GM21515 (cell line): ENCODE data around the gene RAB30.
"Not testable (repeated sequence)": the region's sequence is repeated elsewhere in the genome, so short reads cannot be mapped to it uniquely, and the experiment has no call there.

ENCODE experiments used
- ATAC-seq: cut with Tn5 transposase; IDR thresholded peaks from one replicate; pipeline ENCODE4 v1.9.1; 2021; ENCODE audit not compliant: unreplicated experiment

RAB30 gene

DNA sequence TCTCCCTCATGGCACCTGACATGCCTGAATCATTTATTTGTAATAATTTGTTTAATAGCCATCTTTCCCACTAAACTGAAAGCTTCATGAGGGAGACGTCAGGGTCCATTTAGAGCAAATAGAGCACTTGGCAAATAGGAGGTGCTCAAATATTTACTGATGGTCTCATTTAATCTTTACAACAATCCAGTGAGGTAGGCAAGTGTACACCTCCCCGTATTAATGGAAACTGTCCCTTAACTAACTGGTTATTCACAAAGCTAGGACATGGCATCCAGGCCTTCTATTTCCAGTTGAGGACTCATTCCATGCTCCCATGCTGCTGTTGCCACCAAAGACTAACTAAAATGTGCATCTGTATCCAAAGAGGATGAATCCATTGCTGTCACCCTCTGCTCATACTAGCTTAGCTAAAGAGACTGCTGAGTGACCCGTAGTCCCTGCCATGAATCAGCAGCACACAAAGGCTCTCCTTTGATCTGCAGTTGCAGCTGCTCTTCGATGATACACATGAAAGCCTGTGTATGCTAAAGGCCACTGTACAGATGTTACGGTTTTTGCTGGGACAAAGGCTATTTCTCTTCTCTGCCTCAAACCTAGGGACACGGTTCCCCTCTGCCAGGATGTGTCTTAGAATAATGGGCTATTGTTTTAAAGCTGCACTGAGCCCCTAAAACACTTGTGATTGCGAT is 82.6 kb downstream of the RAB30 start:
- no peak for ATAC-seq

DNA sequence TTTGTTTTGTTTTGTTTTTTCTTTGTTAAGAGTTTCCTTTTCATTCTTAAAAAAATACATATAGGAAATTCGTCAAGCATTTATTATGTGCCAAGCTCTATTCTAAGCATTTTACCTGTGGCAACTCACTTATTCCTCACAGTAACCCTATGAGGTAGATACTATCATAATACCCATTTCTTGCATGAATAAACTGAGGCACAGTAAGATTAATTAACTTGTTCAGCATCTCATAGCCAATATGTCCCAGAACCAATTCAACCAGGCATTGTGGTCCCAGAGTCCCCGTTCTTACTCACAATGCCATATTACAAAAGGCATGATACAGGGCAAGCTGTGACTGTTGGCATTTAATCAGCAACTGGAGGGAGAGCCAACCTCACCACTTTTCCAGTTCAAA is 83.7 kb downstream of the RAB30 start:
- ATAC-seq = no peak

- no peak for ATAC-seq
Observed at GRCh38 chr11:82986446-82986845, 85.3 kb downstream of the RAB30 start.

GRCh38 chr11:82981852-82982251 is 89.8 kb downstream of the RAB30 start:
- no peak for ATAC-seq

DNA sequence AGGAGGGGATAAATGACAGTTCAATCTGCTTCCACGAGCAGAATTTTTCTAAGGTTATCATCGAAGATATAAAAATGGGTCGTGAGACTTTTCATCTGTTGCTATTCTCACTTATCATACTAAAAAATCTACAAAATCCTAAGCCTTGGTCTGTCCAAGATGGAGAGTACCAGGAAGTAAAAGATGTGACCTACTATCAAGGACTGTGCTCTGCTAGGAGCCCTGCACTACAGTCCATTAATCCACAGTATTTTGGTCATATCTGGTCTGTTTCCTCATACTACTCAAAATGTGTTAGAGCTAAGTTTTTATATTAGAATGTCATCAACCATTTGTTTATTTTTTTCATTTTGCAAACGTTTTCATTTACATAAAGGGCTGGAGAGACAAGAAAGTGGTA is 90.8 kb downstream of the RAB30 start:
- no peak for ATAC-seq

GRCh38 chr11:82980292-82980691 is 91.4 kb downstream of the RAB30 start:
- ATAC-seq = no peak

DNA sequence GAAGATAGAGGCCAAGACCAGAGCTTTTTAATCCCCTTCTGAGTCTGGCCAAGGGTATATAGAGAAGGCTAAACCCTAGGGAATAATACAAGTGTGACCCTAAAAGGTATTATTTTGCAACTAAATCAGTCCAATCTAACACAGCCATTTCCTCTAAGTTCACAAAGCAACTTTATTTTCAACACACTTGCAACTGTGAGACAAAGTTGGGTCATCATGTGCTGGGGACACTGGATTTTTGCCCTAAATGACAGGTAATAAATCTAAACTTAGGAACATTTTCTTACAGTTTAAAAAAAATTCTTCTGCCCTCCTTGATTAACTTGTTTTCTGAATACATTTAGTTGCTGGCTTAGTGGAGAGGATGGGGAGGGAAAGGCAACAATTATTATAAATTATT is 91.9 kb downstream of the RAB30 start:
- no peak for ATAC-seq

GRCh38 chr11:82978422-82979099 is 93.1 kb downstream of the RAB30 start:
- no peak for ATAC-seq

- ATAC-seq = no peak
Observed at GRCh38 chr11:82976786-82977185, 94.9 kb downstream of the RAB30 start.

DNA sequence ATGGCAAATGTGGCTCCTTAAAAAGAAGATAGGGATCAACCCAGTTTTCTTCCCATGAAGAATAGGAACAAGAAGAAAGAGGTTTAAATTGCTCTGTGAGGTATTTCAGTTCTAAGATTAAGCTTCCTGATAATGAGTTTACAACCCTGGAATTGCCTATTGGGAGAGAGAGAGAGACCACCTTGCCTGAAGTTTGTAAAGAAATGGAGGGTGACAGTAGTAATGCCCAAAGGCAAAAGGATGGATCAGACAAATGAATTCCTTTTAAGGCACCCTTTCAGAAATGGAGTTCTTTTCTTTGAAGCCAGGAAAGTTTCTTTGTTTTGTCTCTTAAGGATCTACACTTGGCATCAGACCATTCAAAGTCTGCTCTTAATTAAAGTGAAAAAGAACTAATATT is 95.8 kb downstream of the RAB30 start:
- no peak for ATAC-seq

DNA sequence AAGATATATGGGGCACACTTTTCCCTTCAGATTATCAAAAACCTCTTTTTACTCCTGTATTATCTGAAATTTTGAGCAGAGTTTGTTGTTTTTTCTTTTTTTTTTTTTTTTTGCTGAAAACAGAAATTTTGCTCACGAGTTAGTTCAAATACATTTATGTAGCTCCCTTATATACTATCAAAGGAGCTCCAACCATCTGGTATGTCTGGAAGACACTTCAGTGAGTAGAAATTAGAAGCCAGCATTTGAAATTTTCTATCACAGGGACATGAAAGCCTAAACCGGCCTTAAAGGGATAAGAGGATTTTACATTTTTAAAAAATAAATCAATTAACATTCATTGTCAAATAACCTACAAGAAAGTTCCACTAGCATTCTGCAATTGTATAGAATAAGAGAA is 96.8 kb downstream of the RAB30 start:
- ATAC-seq = no peak

GRCh38 chr11:82974135-82974534 is 97.6 kb downstream of the RAB30 start:
- ATAC-seq = no peak

DNA sequence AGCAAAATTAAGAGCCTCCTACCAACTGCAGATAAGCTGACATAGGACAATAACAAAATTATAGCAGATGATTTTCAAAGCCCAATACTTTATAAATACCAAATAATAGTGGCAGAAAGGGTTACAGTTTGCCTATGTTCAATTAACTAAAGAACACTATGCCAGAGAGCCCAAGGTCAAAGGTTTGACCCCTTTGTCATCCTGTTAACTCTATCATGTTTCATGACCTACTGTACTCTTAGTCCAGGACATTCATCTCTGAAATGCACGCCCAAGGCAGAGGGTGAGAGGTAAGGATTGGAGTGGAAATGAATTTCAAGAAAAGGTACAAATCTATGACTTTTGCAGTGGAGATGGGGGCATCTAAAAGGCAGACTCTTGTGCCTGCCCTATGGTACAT is 99.6 kb downstream of the RAB30 start:
- no peak for ATAC-seq

DNA sequence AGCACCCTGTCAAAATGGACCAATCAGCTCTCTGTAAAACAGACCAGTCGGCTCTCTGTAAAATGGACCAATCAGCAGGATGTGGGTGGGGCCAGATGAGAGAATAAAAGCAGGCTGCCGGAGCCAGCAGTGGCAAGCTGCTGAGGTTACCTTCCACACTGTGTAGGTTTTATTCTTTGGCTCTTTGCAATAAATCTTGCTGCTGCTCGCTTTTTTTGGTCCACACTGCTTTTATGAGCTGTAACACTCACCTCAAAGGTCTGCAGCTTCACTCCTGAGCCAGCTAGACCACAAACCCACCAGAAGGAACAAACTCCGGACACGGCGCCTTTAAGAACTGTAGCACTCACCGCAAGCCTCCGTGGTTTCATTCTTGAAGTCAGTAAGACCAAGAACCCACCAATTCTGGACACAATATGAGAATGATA is 100.2 kb downstream of the RAB30 start:
- peak; percentile 31 for ATAC-seq

- ATAC-seq = not testable (repeated sequence)
Observed at GRCh38 chr11:82970507-82971083, 101.1 kb downstream of the RAB30 start.

GRCh38 chr11:82969811-82970210 is 101.9 kb downstream of the RAB30 start:
- ATAC-seq = peak; percentile 98

- no peak for ATAC-seq
Observed at GRCh38 chr11:82967381-82967780, 104.3 kb downstream of the RAB30 start.

GRCh38 chr11:82962021-82962420 is 109.7 kb downstream of the RAB30 start:
- not testable (repeated sequence) for ATAC-seq

DNA sequence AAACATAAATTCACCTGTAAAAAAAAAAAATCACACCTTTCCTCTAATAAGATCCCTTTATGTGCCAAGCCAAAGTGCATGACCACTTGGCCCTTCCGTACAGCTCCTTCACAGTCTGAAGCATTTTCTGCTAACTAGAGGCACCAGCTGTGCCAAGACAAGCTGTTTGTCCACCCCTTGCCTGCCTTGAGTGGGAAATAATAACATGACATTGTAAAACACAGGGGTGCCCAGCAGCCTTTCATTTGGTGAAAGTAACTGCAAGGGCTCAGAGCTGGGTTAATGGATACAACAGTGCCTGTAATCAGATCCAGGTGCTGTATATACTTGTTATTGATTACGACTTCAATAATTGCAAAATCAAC is 110.9 kb downstream of the RAB30 start:
- ATAC-seq = peak; percentile 13

DNA sequence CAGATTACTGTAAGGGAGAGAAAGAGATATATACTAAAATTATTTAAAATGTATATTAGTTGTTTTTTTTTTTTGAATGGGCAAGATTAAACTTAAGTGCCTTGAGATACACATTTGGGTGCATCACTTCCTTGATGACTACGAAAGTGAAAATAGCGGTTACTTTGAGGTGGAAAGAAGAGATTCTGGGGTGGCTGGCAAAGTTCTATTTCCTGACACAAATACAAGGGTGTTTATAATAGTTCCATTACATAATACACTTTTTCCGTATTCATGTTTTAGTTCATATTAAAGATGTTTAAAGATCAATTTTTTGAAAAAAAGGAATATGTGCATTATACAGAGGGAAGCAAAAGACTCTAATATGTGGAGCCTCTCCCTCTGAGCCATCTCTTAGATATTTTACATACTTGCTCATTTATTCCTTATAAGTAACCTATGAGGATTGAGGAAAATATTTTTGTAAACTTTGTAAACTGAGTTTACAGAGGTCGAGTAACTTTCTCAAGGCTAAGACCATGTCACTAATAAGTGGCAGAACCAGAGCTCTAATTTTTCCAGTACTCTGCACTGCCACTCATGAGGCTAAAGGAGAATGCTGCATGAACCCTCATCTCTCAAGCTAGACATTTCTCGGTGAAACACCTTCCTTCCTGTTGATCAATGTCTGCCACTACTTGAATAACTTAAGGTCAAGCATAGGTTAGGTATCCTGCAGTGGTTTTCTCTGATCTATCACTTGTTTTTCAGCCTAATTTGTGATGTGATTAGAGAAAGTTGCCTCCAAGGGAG is 111.5 kb downstream of the RAB30 start:
- ATAC-seq = peak; percentile 91

- ATAC-seq = not testable (repeated sequence)
Observed at GRCh38 chr11:82955736-82956453, 115.8 kb downstream of the RAB30 start.
